HCT116 (cell line): ENCODE data around the gene MMADHC. TPM values are rescaled to one million over a fixed set of nuclear protein-coding genes. Genes with fewer than 3 reads are reported as not detected.

Source experiments
- ATAC-seq: fragments of 200-7000 bp; cut with Tn5 transposase; 2 replicates; pipeline ENCODE4 v1.9.1; 2020; ENCODE audit warnings: mild to moderate bottlenecking, moderate library complexity
- BruUV-seq: library from RNA; stranded (reverse); fragments of 400-500 nt; replicated peaks from 2 replicates; lab custom pipeline; 2021; lab: Mats Ljungman, UMichigan
- CTCF ChIA-PET: fragments of 300-600 bp; sonication (Branson Sonifier 250); formaldehyde crosslinking; loops from one replicate; lab custom pipeline; 2021; ENCODE audit warnings: antibody characterized with exemption; lab: Charles Lee
- POLR2A ChIA-PET: fragments of 300-600, 350-600 bp; sonication (Branson Sonifier 250); formaldehyde crosslinking; loops from one replicate; lab custom pipeline; 2021; ENCODE audit warnings: antibody characterized with exemption; lab: Charles Lee
- RAD21 ChIA-PET, 2 experiments: fragments of 300-600 bp; sonication (Branson Sonifier 250); formaldehyde crosslinking; loops; one replicate each; lab custom pipeline; 2023; ENCODE audit warnings: low total read pairs in 2 of 2; ENCODE audit not compliant: uncharacterized antibody in 2 of 2, unreplicated experiment in 2 of 2, low non-redundant PET in 1 of 2; lab: Charles Lee
- DNase-seq: peaks from one replicate; pipeline ENCODE4 v3.0.0-alpha.2; 2010; ENCODE audit warnings: low read depth, low spot score
- H2AFZ ChIP-seq: fragments of 200-600 bp; shearing (Covaris generic), sonication (generic); 2 replicates; pipeline ENCODE4 v1.6.1; 2017; ENCODE audit warnings: low read depth, mixed run types, mixed read lengths, antibody characterized with exemption, low read length; ENCODE audit not compliant: poor library complexity, severe bottlenecking
- H3K27ac ChIP-seq: 2 replicates; pipeline ENCODE4 v1.5.1; 2012; ENCODE audit warnings: low read depth, low read length
- H3K27me3 ChIP-seq: fragments of 200-600 bp; sonication (generic); 2 replicates; pipeline ENCODE4 v1.6.1; 2016; ENCODE audit warnings: mixed run types, low read length, mixed read lengths; ENCODE audit not compliant: insufficient read depth
- H3K36me3 ChIP-seq, 2 experiments: fragments of 200-500 bp in 1 of 2; fragments of 200-600 bp in 1 of 2; sonication (Bioruptor generic) in 1 of 2; sonication (generic) in 1 of 2; 2 replicates each; pipeline versions ENCODE4 v1.5.1 to v1.6.1; 2014 to 2016; ENCODE audit warnings: low read length in 2 of 2, inconsistent platforms in 1 of 2, mixed read lengths in 1 of 2, mixed run types in 1 of 2; ENCODE audit not compliant: insufficient read depth in 2 of 2, control insufficient read depth in 1 of 2
- H3K4me1 ChIP-seq, 2 experiments: fragments of 200-600 bp in 1 of 2; sonication (generic) in 1 of 2; 2 replicates each; pipeline versions ENCODE4 v1.5.1 to v1.6.1; 2012 to 2017; ENCODE audit warnings: low read length in 2 of 2, inconsistent platforms in 1 of 2, mild to moderate bottlenecking in 1 of 2, mixed read lengths in 1 of 2, mixed run types in 1 of 2, moderate library complexity in 1 of 2; ENCODE audit not compliant: insufficient read depth in 2 of 2, control insufficient read depth in 1 of 2
- H3K4me2 ChIP-seq: fragments of 200-600 bp; sonication (generic); 2 replicates; pipeline ENCODE4 v1.6.1; 2017; ENCODE audit warnings: mixed run types, low read length, mixed read lengths
- H3K4me3 ChIP-seq, 2 experiments: fragments of 200-600 bp in 1 of 2; sonication (generic) in 1 of 2; replicated peaks in 1 of 2; 2 replicates each; pipeline ENCODE4 v1.5.1; 2011 to 2016; ENCODE audit warnings: low read length in 2 of 2, control low read depth in 1 of 2, low read depth in 1 of 2, mild to moderate bottlenecking in 1 of 2, mixed read lengths in 1 of 2, mixed run types in 1 of 2
- H3K79me2 ChIP-seq: fragments of 200-600 bp; sonication (generic); 2 replicates; pipeline ENCODE4 v1.6.1; 2017; ENCODE audit warnings: mild to moderate bottlenecking, mixed run types, low read length, moderate library complexity, mixed read lengths; ENCODE audit not compliant: insufficient read depth
- H3K9ac ChIP-seq: fragments of 200-600 bp; sonication (generic); 2 replicates; pipeline ENCODE4 v1.6.1; 2016; ENCODE audit warnings: low read length, mixed read lengths
- H3K9me2 ChIP-seq: fragments of 200-600 bp; sonication (generic), shearing (Covaris generic); 2 replicates; pipeline ENCODE4 v1.6.1; 2017; ENCODE audit warnings: mixed run types, mild to moderate bottlenecking, moderate library complexity; ENCODE audit not compliant: insufficient read depth
- H3K9me3 ChIP-seq, 2 experiments: fragments of 200-500 bp in 1 of 2; fragments of 200-600 bp in 1 of 2; sonication (Bioruptor generic) in 1 of 2; sonication (generic) in 1 of 2; 2 replicates each; pipeline ENCODE4 v1.6.1; 2014 to 2017; ENCODE audit warnings: low read length in 2 of 2, mixed read lengths in 2 of 2, inconsistent platforms in 1 of 2, low read depth in 1 of 2, mild to moderate bottlenecking in 1 of 2, mixed run types in 1 of 2, moderate library complexity in 1 of 2; ENCODE audit not compliant: control insufficient read depth in 1 of 2, insufficient read depth in 1 of 2
- H4K20me1 ChIP-seq: fragments of 200-600 bp; sonication (generic), shearing (Covaris generic); 2 replicates; pipeline ENCODE4 v1.6.1; 2017; ENCODE audit warnings: mixed run types, mild to moderate bottlenecking, moderate library complexity; ENCODE audit not compliant: insufficient read depth
- CBX3 ChIP-seq: IDR thresholded peaks from 2 replicates; pipeline ENCODE4 v1.6.1; 2012; ENCODE audit warnings: low read depth
- EGR1 ChIP-seq: IDR thresholded peaks from 2 replicates; pipeline ENCODE4 v1.6.1; 2012; ENCODE audit warnings: low read depth
- ELF1 ChIP-seq: IDR thresholded peaks from 2 replicates; pipeline ENCODE4 v1.6.1; 2012; ENCODE audit warnings: low read depth, borderline replicate concordance
- EZH2phosphoT487 ChIP-seq: fragments of 200-600 bp; IDR thresholded peaks from 2 replicates; pipeline ENCODE4 v1.6.1; 2018; ENCODE audit warnings: antibody characterized with exemption, borderline replicate concordance
- FOSL1 ChIP-seq: IDR thresholded peaks from 2 replicates; pipeline ENCODE4 v1.6.1; 2012; ENCODE audit warnings: low read depth
- JUND ChIP-seq: IDR thresholded peaks from 2 replicates; pipeline ENCODE4 v1.6.1; 2012
- POLR2A ChIP-seq: IDR thresholded peaks from 2 replicates; pipeline ENCODE4 v1.7.0; 2011; ENCODE audit warnings: borderline replicate concordance; ENCODE audit not compliant: insufficient read depth, insufficient read length; ENCODE audit errors: extremely low read depth
- POLR2AphosphoS5 ChIP-seq: IDR thresholded peaks from 2 replicates; pipeline ENCODE4 v1.6.1; 2011; ENCODE audit warnings: mild to moderate bottlenecking, low read depth, low read length, moderate library complexity
- RAD21 ChIP-seq: IDR thresholded peaks from 2 replicates; pipeline ENCODE4 v1.6.1; 2012; ENCODE audit warnings: low read depth, mild to moderate bottlenecking
- SRF ChIP-seq: IDR thresholded peaks from 2 replicates; pipeline ENCODE4 v1.6.1; 2012; ENCODE audit warnings: low read depth
- YY1 ChIP-seq: IDR thresholded peaks from 2 replicates; pipeline ENCODE4 v1.6.1; 2011; ENCODE audit warnings: low read length, low read depth, moderate library complexity, mild to moderate bottlenecking; ENCODE audit not compliant: insufficient replicate concordance; ENCODE audit errors: extremely low read depth
- intact Hi-C: fragments of 100-400 bp; cut with micrococcal nuclease; formaldehyde crosslinking; loops from 2 replicates; pipeline ENCODE4 v1.10.0; 2022
- total RNA-seq: library from RNA; stranded (reverse); gene quantifications from one replicate; pipeline ENCODE4 v1.2.1, GENCODE V29; 2021; ENCODE audit not compliant: unreplicated experiment
- TF ChIP-seq, protein P1 (sequence below): IDR thresholded peaks from 2 replicates; pipeline ENCODE4 v1.6.1; 2012
- TF ChIP-seq, protein P2 (sequence below): IDR thresholded peaks from 2 replicates; pipeline ENCODE4 v1.6.1; 2011; ENCODE audit warnings: mild to moderate bottlenecking, low read length, moderate library complexity; ENCODE audit not compliant: insufficient replicate concordance; ENCODE audit errors: extremely low read depth

Gene MMADHC
- total RNA-seq, 1 experiment from 2014 or later, result 135 TPM

DNA sequence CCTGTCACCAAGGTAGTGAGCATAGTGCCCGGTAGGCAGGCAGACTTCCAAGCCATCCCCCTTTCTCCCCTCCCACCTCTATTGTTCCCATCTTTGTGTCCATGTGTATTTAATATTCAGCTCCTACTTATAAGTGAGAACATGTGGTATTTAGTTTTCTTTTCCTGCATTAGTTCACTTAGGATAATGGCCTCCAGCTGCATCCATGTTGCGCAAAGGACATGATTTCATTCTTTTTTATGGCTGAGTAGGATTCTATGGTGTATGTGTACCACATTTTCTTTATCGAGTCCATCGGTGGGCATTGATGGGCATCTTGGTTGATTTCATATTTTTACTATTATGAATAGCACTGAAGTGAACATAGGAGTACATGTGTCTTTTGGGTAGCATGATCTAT, 35.3 kb downstream of the MMADHC start:
- CTCF ChIA-PET, result interaction anchor here (1.2 kb wide), 1 partner anchor 22 kb away, joined by 4 read pairs; no protein-coding TSS in a partner anchor

More for the DNA sequence above, 35.3 kb downstream of the MMADHC start:
- Histone ChIP-seq H3K4me2 (no peak overlapping the region), H4K20me1 (no peaks in the 10 kb centered on the region), H3K27ac (no peak overlapping the region), H3K79me2 (no peaks in the 10 kb centered on the region), H3K9me2 (no peaks in the 10 kb centered on the region), H3K9ac (no peak overlapping the region), H3K4me1 (no peaks in the 10 kb centered on the region), H3K4me3 (no peak overlapping the region), H3K9me3 (no peaks in the 10 kb centered on the region), H3K27me3 (no peaks in the 10 kb centered on the region), H3K36me3 (no peaks in the 10 kb centered on the region), H2AFZ (no peak overlapping the region)
- TF ChIP-seq CBX3 (no peak), POLR2AphosphoS5 (no peak), EZH2phosphoT487 (no peak), YY1 (no peak), EGR1 (no peak), RAD21 (no peak), ELF1 (no peak), JUND (no peak), FOSL1 (no peak), POLR2A (no peak), SRF (no peak)
- TF ChIP-seq, protein P1, sequence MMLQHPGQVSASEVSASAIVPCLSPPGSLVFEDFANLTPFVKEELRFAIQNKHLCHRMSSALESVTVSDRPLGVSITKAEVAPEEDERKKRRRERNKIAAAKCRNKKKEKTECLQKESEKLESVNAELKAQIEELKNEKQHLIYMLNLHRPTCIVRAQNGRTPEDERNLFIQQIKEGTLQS, result no peak
- TF ChIP-seq, protein P2, sequence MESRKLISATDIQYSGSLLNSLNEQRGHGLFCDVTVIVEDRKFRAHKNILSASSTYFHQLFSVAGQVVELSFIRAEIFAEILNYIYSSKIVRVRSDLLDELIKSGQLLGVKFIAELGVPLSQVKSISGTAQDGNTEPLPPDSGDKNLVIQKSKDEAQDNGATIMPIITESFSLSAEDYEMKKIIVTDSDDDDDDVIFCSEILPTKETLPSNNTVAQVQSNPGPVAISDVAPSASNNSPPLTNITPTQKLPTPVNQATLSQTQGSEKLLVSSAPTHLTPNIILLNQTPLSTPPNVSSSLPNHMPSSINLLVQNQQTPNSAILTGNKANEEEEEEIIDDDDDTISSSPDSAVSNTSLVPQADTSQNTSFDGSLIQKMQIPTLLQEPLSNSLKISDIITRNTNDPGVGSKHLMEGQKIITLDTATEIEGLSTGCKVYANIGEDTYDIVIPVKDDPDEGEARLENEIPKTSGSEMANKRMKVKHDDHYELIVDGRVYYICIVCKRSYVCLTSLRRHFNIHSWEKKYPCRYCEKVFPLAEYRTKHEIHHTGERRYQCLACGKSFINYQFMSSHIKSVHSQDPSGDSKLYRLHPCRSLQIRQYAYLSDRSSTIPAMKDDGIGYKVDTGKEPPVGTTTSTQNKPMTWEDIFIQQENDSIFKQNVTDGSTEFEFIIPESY, result no peak
- intact Hi-C loops, result no loop called here
- DNase-seq (no peak), ATAC-seq (no peak)
- ChIA-PET POLR2A (no interaction called here), RAD21 (no interaction called here)
- no TSS peak for BruUV-seq
